Esophagus muscularis mucosa (tissue), 4 donors: ENCODE data around the gene PADI6. TPM values are rescaled to one million over a fixed set of nuclear protein-coding genes. Genes with fewer than 3 reads are reported as not detected.

Experiments used
- DNase-seq: peaks from one replicate; pipeline ENCODE4 v3.0.0-alpha.2; 2017; ENCODE audit errors: extremely low spot score
- H3K27ac ChIP-seq, 4 donors: fragments of 200-600 bp; sonication (generic); replicated peaks in 1 of 4; 1 replicate in 3 of 4; 2 replicates in 1 of 4; pipeline ENCODE4 v1.5.1; 2016 to 2019; ENCODE audit warnings: mild to moderate bottlenecking in 1 of 4
- H3K27me3 ChIP-seq, 4 donors: fragments of 200-600 bp; sonication (generic); one replicate each; pipeline versions ENCODE4 v1.5.1 to v1.6.0; 2016 to 2019
- H3K36me3 ChIP-seq, 4 donors: fragments of 200-600 bp; sonication (generic); one replicate each; pipeline ENCODE4 v1.5.1; 2016 to 2019
- H3K4me1 ChIP-seq, 4 donors: fragments of 200-600 bp; sonication (generic); one replicate each; pipeline ENCODE4 v1.5.1; 2016 to 2019
- H3K4me3 ChIP-seq, 4 donors: fragments of 200-600 bp; sonication (generic); 1 replicate in 2 of 4; 2 replicates in 2 of 4; pipeline ENCODE4 v1.5.1; 2016 to 2019; ENCODE audit warnings: mild to moderate bottlenecking in 4 of 4, moderate library complexity in 1 of 4
- H3K9me3 ChIP-seq, 4 donors: fragments of 200-600 bp; sonication (generic); 1 replicate in 3 of 4; 2 replicates in 1 of 4; pipeline ENCODE4 v1.5.1; 2016 to 2019
- CTCF ChIP-seq, 3 experiments: fragments of 200-600 bp in 2 of 3; fragments of 450-650 bp in 1 of 3; sonication (generic) in 2 of 3; IDR thresholded peaks; one replicate each; pipeline ENCODE4 v1.5.1; 2017 to 2019; ENCODE audit warnings: antibody characterized with exemption in 3 of 3, mild to moderate bottlenecking in 2 of 3, moderate library complexity in 1 of 3
- EP300 ChIP-seq: sonication (generic); formaldehyde crosslinking; IDR thresholded peaks from one replicate; pipeline ENCODE4 v1.6.1; 2017; ENCODE audit warnings: antibody characterized with exemption
- POLR2A ChIP-seq: fragments of 450-650 bp; IDR thresholded peaks from one replicate; pipeline ENCODE4 v1.6.1; 2017; ENCODE audit warnings: antibody characterized with exemption, moderate library complexity, mild to moderate bottlenecking, low read depth
- POLR2AphosphoS5 ChIP-seq, 2 donors: sonication (generic); formaldehyde crosslinking; IDR thresholded peaks; one replicate each; pipeline ENCODE4 v1.6.1; 2017; ENCODE audit warnings: antibody characterized with exemption in 2 of 2
- WGBS: methylation state at CpG from one replicate; pipeline ENCODE4 v1.1.5; 2018; 5-methylcytosine and 5-hydroxymethylcytosine counted together
- intact Hi-C: fragments of 100-400 bp; cut with DNase I; formaldehyde crosslinking; loops from one replicate; pipeline ENCODE4 v1.15.1; 2023
- total RNA-seq, 4 donors: library from RNA; depleted of rRNA; stranded (reverse); fragments of >200 nt; gene quantifications; one replicate each; pipeline versions ENCODE4 v1.1.0 to v1.2.1, GENCODE V29; 2016

The PADI6 gene
- total RNA-seq, 4 donors from 2014 or later, result not detected

- Histone ChIP-seq H3K36me3 (no peaks in the 10 kb centered on the region), H3K4me3 (no peak overlapping the region), H3K27me3 (peaks cover 0 to 49% (median 0%) of the 10 kb centered on the region in 4 donors), H3K4me1 (no peaks in the 10 kb centered on the region), H3K9me3 (no peaks in the 10 kb centered on the region), H3K27ac (no peak overlapping the region)
- TF ChIP-seq CTCF (IDR thresholded peaks at IDR 0.05), result no peak
- TF ChIP-seq POLR2AphosphoS5 (IDR thresholded peaks at IDR 0.05), result no peak
- TF ChIP-seq POLR2A, result no peak
- no peak for TF ChIP-seq EP300
- no peak for DNase-seq
- WGBS, result 48% methylated on average over 6 of the region's 6 CpGs
- intact Hi-C loops, result no loop called here
Measured at GRCh38 chr1:17355898-17356297, 16.1 kb upstream of the PADI6 start.

GRCh38 chr1:17356387-17357026 is 15.5 kb upstream of the PADI6 start:
- no peak for TF ChIP-seq CTCF (IDR thresholded peaks at IDR 0.05)
- no peak overlapping the region for H3K4me3 ChIP-seq
- H3K4me1 ChIP-seq, result no peaks in the 10 kb centered on the region
- no peak for DNase-seq
- WGBS, result 47% methylated on average over 10 of the region's 12 CpGs
- H3K36me3 ChIP-seq, result no peaks in the 10 kb centered on the region
- intact Hi-C loops, result no loop called here
- H3K27me3 ChIP-seq, result peaks cover 0 to 48% (median 0%) of the 10 kb centered on the region in 4 donors
- H3K9me3 ChIP-seq, result no peaks in the 10 kb centered on the region
- H3K27ac ChIP-seq, result no peak overlapping the region

GRCh38 chr1:17358557-17358956 is 13.4 kb upstream of the PADI6 start:
- no peaks in the 10 kb centered on the region for H3K9me3 ChIP-seq

GRCh38 chr1:17359031-17359430 is 13.0 kb upstream of the PADI6 start:
- Histone ChIP-seq H3K27ac (no peak overlapping the region), H3K27me3 (peaks cover 0 to 36% (median 0%) of the 10 kb centered on the region in 4 donors), H3K36me3 (no peaks in the 10 kb centered on the region), H3K4me1 (no peaks in the 10 kb centered on the region), H3K4me3 (no peak overlapping the region), H3K9me3 (peaks cover 0 to 2% (median 0%) of the 10 kb centered on the region in 4 donors)
- TF ChIP-seq EP300 (no peak), POLR2A (no peak), POLR2AphosphoS5 (IDR thresholded peaks at IDR 0.05) (no peak), CTCF (IDR thresholded peaks at IDR 0.05) (no peak)
- 45% methylated on average over 11 of the region's 11 CpGs for WGBS
- intact Hi-C loops, result no loop called here
- DNase-seq, result no peak

More at GRCh38 chr1:17358557-17358956, 13.4 kb upstream of the PADI6 start:
- H3K4me3 ChIP-seq, result no peak overlapping the region
- no peaks in the 10 kb centered on the region for H3K4me1 ChIP-seq
- TF ChIP-seq POLR2A (no peak), EP300 (no peak), POLR2AphosphoS5 (IDR thresholded peaks at IDR 0.05) (no peak), CTCF (IDR thresholded peaks at IDR 0.05) (no peak)
- H3K36me3 ChIP-seq, result no peaks in the 10 kb centered on the region
- peaks cover 0 to 36% (median 0%) of the 10 kb centered on the region in 4 donors for H3K27me3 ChIP-seq
- 87% methylated on average over 3 of the region's 4 CpGs for WGBS
- no peak for DNase-seq
- no peak overlapping the region for H3K27ac ChIP-seq
- intact Hi-C loops, result no loop called here

- WGBS, result 86% methylated on average over 9 of the region's 9 CpGs
- intact Hi-C loops, result no loop called here
- Histone ChIP-seq H3K4me1 (no peaks in the 10 kb centered on the region), H3K9me3 (peaks cover 0 to 5% (median 2%) of the 10 kb centered on the region in 4 donors), H3K27ac (no peak overlapping the region), H3K36me3 (no peaks in the 10 kb centered on the region), H3K4me3 (no peak overlapping the region), H3K27me3 (peaks cover 0 to 40% (median 0%) of the 10 kb centered on the region in 4 donors)
- DNase-seq, result no peak
- TF ChIP-seq CTCF (IDR thresholded peaks at IDR 0.05) (no peak), POLR2AphosphoS5 (IDR thresholded peaks at IDR 0.05) (no peak), POLR2A (no peak), EP300 (no peak)
Measured at GRCh38 chr1:17359808-17360207, 12.2 kb upstream of the PADI6 start.
